Neural cell (in vitro differentiated cells): Measurements from ENCODE around the gene PACS2. TPM values are rescaled to one million over a fixed set of nuclear protein-coding genes. Genes with fewer than 3 reads are reported as not detected.

Experiments used
- H2AFZ ChIP-seq: fragments of 200-600, 300-800 bp; sonication (generic), shearing (Covaris generic); 2 replicates; pipeline ENCODE4 v1.6.0; 2014; ENCODE audit warnings: low read depth, mild to moderate bottlenecking, antibody characterized with exemption, low read length, moderate library complexity
- H3F3A ChIP-seq: fragments of 200-600 bp; shearing (Covaris generic); 2 replicates; pipeline ENCODE4 v1.6.1; 2016; ENCODE audit warnings: mild to moderate bottlenecking, moderate library complexity, mixed read lengths, antibody characterized with exemption, low read length; ENCODE audit not compliant: insufficient read depth, poor library complexity, severe bottlenecking
- H3K27ac ChIP-seq: fragments of 200-600, 300-800 bp; sonication (generic), shearing (Covaris generic); 2 replicates; pipeline ENCODE4 v1.5.1; 2014; ENCODE audit warnings: mild to moderate bottlenecking, low read length, moderate library complexity
- H3K27me3 ChIP-seq: fragments of 300-800, 200-600 bp; sonication (generic), shearing (Covaris generic); 2 replicates; pipeline ENCODE4 v1.6.0; 2014; ENCODE audit warnings: mild to moderate bottlenecking, low read depth, low read length, moderate library complexity; ENCODE audit not compliant: insufficient read depth
- H3K36me3 ChIP-seq: fragments of 300-800, 200-600 bp; sonication (generic), shearing (Covaris generic); 2 replicates; pipeline ENCODE4 v1.5.1; 2014; ENCODE audit warnings: mild to moderate bottlenecking, antibody characterized with exemption, low read length, moderate library complexity; ENCODE audit not compliant: insufficient read depth
- H3K4me2 ChIP-seq: fragments of 300-800, 200-600 bp; sonication (generic), shearing (Covaris generic); 2 replicates; pipeline ENCODE4 v1.6.0; 2014; ENCODE audit warnings: mild to moderate bottlenecking, low read length
- H3K4me3 ChIP-seq: fragments of 300-800, 200-600 bp; sonication (generic), shearing (Covaris generic); 2 replicates; pipeline ENCODE4 v1.5.1; 2014; ENCODE audit warnings: mild to moderate bottlenecking, low read length, moderate library complexity
- H3K79me2 ChIP-seq: fragments of 200-600 bp; shearing (Covaris generic); replicated peaks from 2 replicates; pipeline ENCODE4 v1.6.0; 2014; ENCODE audit warnings: mild to moderate bottlenecking, low read length, moderate library complexity; ENCODE audit not compliant: insufficient read depth
- H3K9ac ChIP-seq: fragments of 300-800, 200-600 bp; sonication (generic), shearing (Covaris generic); 2 replicates; pipeline ENCODE4 v1.6.1; 2016; ENCODE audit warnings: mild to moderate bottlenecking, low read length, mixed read lengths
- H3K9me2 ChIP-seq: fragments of 200-600 bp; shearing (Covaris generic); 2 replicates; pipeline ENCODE4 v1.6.1; 2016; ENCODE audit warnings: mild to moderate bottlenecking, low read length, mixed read lengths; ENCODE audit not compliant: insufficient read depth
- H3K9me3 ChIP-seq: fragments of 200-600, 300-800 bp; sonication (generic), shearing (Covaris generic); 2 replicates; pipeline ENCODE4 v1.6.1; 2016; ENCODE audit warnings: mild to moderate bottlenecking, mixed run types, low read length, moderate library complexity, mixed read lengths
- H4K20me1 ChIP-seq: fragments of 200-600 bp; shearing (Covaris generic); 2 replicates; pipeline ENCODE4 v1.6.1; 2016; ENCODE audit warnings: mild to moderate bottlenecking, mixed run types; ENCODE audit not compliant: insufficient read depth
- EP300 ChIP-seq: fragments of 450-650 bp; conservative IDR thresholded peaks from 2 replicates; pipeline ENCODE4 v1.6.1; 2014; ENCODE audit warnings: antibody characterized with exemption, mild to moderate bottlenecking, moderate library complexity; ENCODE audit not compliant: poor library complexity, severe bottlenecking
- EZH2 ChIP-seq: fragments of 200-600, 300-800 bp; shearing (Covaris generic), sonication (generic); IDR thresholded peaks from 2 replicates; pipeline ENCODE4 v1.6.1; 2014; ENCODE audit warnings: antibody characterized with exemption, low read length, borderline replicate concordance, mild to moderate bottlenecking; ENCODE audit not compliant: insufficient read depth, poor library complexity, severe bottlenecking
- MXI1 ChIP-seq: fragments of 450-650 bp; conservative IDR thresholded peaks from 2 replicates; pipeline ENCODE4 v1.6.1; 2014; ENCODE audit warnings: antibody characterized with exemption, mild to moderate bottlenecking; ENCODE audit not compliant: poor library complexity, severe bottlenecking
- POLR2AphosphoS5 ChIP-seq: IDR thresholded peaks from 2 replicates; pipeline ENCODE4 v1.6.1; 2012
- RAD21 ChIP-seq: fragments of 450-650 bp; conservative IDR thresholded peaks from 2 replicates; pipeline ENCODE4 v1.6.1; 2014; ENCODE audit warnings: antibody characterized with exemption, mild to moderate bottlenecking, moderate library complexity
- REST ChIP-seq: IDR thresholded peaks from 2 replicates; pipeline ENCODE4 v1.6.1; 2012; ENCODE audit warnings: borderline replicate concordance
- SMC3 ChIP-seq: fragments of 450-650 bp; conservative IDR thresholded peaks from 2 replicates; pipeline ENCODE4 v1.6.1; 2014; ENCODE audit warnings: antibody characterized with exemption, mild to moderate bottlenecking, moderate library complexity; ENCODE audit not compliant: poor library complexity
- TAF1 ChIP-seq: IDR thresholded peaks from 2 replicates; pipeline ENCODE4 v1.6.1; 2012; ENCODE audit warnings: low read depth
- polyA plus RNA-seq: library from polyadenylated mRNA; depleted of rRNA; stranded (reverse); fragments of >200 nt; gene quantifications from 2 replicates; pipeline ENCODE4 v1.2.3, GENCODE V29; 2014
- TF ChIP-seq, protein P1 (sequence below): fragments of 450-650 bp; IDR thresholded peaks from 2 replicates; pipeline ENCODE4 v1.5.1; 2014; ENCODE audit warnings: antibody characterized with exemption, mild to moderate bottlenecking, moderate library complexity; ENCODE audit not compliant: poor library complexity, severe bottlenecking

PACS2 gene
- polyA plus RNA-seq, 1 donor from 2014 or later: 77.7 TPM

GRCh38 chr14:105355049-105355575 is 40.6 kb downstream of the PACS2 start:
- no peaks in the 10 kb centered on the region for H3K27me3 ChIP-seq
- H3K9ac ChIP-seq: no peak overlapping the region
- no peaks in the 10 kb centered on the region for H3K9me2 ChIP-seq
- no peaks in the 10 kb centered on the region for H4K20me1 ChIP-seq
- H3K36me3 ChIP-seq: no peaks in the 10 kb centered on the region
- no peaks in the 10 kb centered on the region for H3K9me3 ChIP-seq
- no peak overlapping the region for H3K27ac ChIP-seq
- no peaks in the 10 kb centered on the region for H3K79me2 ChIP-seq
- no peak overlapping the region for H2AFZ ChIP-seq
- TF ChIP-seq EZH2: no peak
- no peak for TF ChIP-seq TAF1
- no peak for TF ChIP-seq POLR2AphosphoS5
- TF ChIP-seq EP300: no peak
- no peak for TF ChIP-seq REST
- no peak for TF ChIP-seq SMC3
- TF ChIP-seq RAD21: no peak
- TF ChIP-seq, protein P1, sequence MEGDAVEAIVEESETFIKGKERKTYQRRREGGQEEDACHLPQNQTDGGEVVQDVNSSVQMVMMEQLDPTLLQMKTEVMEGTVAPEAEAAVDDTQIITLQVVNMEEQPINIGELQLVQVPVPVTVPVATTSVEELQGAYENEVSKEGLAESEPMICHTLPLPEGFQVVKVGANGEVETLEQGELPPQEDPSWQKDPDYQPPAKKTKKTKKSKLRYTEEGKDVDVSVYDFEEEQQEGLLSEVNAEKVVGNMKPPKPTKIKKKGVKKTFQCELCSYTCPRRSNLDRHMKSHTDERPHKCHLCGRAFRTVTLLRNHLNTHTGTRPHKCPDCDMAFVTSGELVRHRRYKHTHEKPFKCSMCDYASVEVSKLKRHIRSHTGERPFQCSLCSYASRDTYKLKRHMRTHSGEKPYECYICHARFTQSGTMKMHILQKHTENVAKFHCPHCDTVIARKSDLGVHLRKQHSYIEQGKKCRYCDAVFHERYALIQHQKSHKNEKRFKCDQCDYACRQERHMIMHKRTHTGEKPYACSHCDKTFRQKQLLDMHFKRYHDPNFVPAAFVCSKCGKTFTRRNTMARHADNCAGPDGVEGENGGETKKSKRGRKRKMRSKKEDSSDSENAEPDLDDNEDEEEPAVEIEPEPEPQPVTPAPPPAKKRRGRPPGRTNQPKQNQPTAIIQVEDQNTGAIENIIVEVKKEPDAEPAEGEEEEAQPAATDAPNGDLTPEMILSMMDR: no peak
- no peak for TF ChIP-seq MXI1
- H3K4me3 ChIP-seq: no peak overlapping the region
- no peak overlapping the region for H3K4me2 ChIP-seq
- no peaks in the 10 kb centered on the region for H3F3A ChIP-seq

- Histone ChIP-seq H3K4me3 (no peak overlapping the region), H3K27ac (no peak overlapping the region), H3K9me3 (no peaks in the 10 kb centered on the region), H3K4me2 (no peak overlapping the region), H4K20me1 (no peaks in the 10 kb centered on the region), H2AFZ (no peak overlapping the region), H3K36me3 (no peaks in the 10 kb centered on the region), H3K9me2 (no peaks in the 10 kb centered on the region), H3F3A (no peaks in the 10 kb centered on the region), H3K79me2 (no peaks in the 10 kb centered on the region), H3K27me3 (no peaks in the 10 kb centered on the region), H3K9ac (no peak overlapping the region)
- TF ChIP-seq, protein P1: no peak
- TF ChIP-seq MXI1 (no peak), TAF1 (no peak), SMC3 (no peak), REST (no peak), EP300 (no peak), POLR2AphosphoS5 (no peak), RAD21 (no peak), EZH2 (no peak)
These were observed 41.5 kb downstream of the PACS2 start for GRCh38 chr14:105355850-105356604.
